NAMALWA (cell line): ENCODE data around the gene KRTAP22-1.

Experiments used
- DNase-seq: peaks from one replicate; pipeline ENCODE4 v3.0.0-alpha.2; 2015; ENCODE audit warnings: low spot score

The KRTAP22-1 gene

DNA sequence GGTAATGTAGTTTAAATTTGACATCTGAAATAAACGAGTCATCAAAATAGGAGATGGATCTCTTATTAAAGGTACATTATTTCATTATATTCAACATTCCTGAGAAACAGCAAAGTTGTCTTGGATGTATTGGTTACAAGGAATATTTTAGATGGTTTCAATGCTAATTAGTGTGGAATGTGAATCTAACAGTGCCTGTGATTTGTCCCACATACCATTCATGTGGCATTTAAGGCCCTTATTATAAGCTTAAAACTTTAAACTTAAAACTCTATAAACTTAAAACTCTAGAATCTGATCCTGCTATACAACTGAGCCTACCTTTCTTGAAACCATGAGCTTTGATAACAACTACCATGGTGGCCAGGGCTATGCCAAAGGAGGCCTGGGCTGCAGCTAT, at the start of gene KRTAP22-1:
KRTAP22-1 (plus strand) TSS at position 301 of the 400 bp plus-strand sequence.
- no peak for DNase-seq

GRCh38 chr21:30552782-30553181, 48.1 kb upstream of the KRTAP22-1 start:
- DNase-seq, result no peak

DNA sequence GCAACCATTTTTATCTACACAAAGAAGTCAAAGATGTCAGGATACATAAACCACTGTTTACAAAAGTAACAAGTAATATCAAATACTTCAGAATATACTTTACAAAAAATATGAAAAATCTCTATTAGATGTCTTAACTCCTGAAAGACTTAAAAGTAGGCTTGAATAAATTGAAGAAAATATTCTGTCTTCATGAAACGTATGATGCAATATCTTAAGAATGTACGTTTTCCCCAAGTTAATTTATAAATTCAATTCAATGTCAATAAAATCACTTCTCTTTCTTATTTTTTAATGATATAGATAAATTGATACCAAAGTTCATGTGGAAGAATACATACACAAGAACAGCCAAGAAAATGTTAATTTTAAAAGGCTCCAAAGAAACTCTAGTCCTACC, 45.8 kb upstream of the KRTAP22-1 start:
- DNase-seq, result no peak

DNA sequence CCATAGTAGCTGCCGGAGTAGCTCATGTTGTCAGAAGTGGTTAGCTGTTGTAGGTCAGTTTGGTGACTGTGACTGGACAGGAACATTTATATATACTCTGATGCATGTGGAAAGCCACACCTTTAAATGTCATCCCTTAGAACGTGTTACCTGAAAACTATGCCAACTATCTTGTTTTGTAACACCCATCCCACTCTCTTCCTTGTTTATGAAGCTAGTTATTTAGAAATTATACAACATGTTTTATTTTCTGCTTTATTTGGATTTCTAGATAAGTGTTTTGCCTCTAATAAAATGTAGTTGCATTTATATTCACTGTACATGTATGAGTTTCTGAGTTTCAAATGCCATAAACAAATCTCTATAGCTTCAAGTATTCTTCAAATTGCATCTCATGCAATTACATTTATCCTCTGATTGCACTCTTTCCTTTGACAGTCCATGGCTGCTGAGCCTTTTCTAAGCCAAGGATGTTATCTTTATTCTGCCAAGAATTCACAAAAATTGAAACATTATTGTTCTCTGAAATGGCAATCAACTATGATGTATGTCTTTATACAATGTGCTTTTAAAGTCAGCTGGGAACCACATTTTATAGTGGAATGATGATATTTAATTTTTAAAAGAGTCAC, 39.5 kb upstream of the KRTAP22-1 start, which contains the start of gene KRTAP19-7:
KRTAP19-7 (minus strand) TSS at position 51 of the 632 bp plus-strand sequence; CDS start at position 26, 25 bp downstream.
- DNase-seq, result no peak

- no peak for DNase-seq
These were observed 38.9 kb upstream of the KRTAP22-1 start for GRCh38 chr21:30561957-30562356.

DNA sequence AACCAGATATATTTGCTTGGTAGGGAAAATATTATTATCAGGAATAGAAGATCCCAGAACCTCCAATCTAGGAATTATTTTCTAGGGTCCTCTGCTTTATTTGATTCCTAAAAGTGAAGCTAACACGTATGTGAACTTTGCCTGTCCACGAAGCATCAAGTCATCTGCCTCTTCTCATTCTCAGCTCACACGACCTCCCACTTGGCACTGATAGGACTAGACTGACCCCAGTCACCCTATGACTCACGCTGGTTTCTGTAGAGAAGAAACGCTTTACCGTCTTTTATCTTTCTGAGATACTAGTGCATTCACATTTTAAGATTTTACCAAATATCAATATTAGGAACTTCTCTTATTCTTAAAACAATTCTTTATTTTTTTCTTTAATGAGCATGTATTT, 37.8 kb upstream of the KRTAP22-1 start:
- DNase-seq, result no peak

DNA sequence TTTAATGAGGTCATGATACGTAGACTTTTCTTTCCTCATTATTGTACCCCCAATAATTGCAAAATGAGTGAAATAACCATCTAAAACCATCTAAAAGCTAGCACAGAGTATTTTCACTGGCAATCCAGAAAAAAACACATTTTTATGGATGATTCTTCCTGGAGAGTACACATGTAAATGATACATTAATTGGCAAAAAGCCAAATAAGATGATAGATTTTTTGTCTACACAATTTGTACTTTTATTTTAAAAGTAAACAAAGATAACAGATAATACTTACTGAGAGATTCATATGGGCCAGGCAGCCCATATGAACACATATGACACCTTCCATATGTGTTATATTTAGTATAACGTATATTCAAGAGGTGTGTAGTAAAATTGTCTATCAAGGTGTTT, 37.3 kb upstream of the KRTAP22-1 start:
- no peak for DNase-seq

DNA sequence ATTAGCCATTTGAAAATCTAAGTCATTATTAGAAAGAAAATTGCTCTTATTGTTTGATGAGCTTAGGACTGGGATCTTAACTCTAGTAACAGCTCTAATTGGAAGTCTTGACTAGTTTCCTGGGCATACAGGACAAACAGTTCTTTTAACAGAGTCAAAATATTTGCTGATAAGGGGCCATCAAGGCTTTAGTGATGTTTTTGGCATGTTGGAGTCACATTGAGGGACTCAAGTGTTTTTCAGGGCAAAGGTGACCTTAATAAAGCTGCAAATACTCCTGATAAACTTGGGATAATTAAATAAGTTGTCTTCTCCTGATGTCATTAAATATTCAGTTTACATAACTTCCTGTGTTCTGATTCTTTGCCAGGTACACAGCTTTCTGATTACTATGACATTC, 33.3 kb upstream of the KRTAP22-1 start:
- DNase-seq, result no peak

DNA sequence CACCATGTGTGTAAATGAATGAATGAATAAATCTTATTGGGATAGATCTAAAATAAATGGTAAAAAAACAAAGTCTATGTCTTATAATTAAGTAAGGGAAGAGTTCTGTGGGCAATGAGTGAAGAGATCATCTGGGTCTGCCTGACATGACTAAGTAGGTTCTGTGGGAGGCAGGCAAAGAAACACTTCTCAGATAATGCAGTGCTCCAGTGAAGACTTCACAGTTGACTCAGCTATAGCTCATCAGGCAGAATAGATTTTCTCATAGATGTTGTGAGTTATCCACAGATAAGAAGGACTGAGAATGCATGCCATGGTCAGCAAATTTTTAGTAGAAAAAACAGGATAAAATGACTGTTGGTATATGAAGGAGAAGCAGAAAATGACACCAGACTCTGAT, 23.1 kb upstream of the KRTAP22-1 start:
- DNase-seq, result no peak

DNA sequence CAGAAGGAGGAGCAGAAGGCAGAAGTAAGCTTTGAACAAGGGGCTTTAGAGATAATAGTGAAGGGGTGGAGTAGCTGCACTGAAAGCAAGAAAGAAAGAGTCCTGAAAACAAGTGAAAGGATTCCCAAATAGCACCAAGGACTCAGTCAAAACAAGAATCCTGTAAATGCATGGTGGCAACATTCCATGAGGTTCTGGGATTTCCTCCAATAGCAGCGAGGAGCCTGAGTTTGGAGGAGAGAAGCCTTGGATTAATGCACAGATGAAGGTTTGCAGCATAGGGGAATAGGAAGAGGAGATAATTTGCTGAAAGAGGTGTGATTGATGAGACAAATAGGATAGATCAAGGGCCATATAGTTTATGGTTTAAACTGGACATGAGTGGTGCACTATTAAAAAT, 21.5 kb upstream of the KRTAP22-1 start:
- no peak for DNase-seq

- DNase-seq, result no peak
These were observed 20.8 kb upstream of the KRTAP22-1 start for GRCh38 chr21:30580132-30580531.

GRCh38 chr21:30582870-30583269, 18.0 kb upstream of the KRTAP22-1 start:
- DNase-seq, result no peak

- DNase-seq, result no peak
These were observed 10.6 kb upstream of the KRTAP22-1 start, which contains the start of gene KRTAP22-2 for GRCh38 chr21:30590297-30590696. TSS of gene KRTAP22-2 (minus strand) at chr21:30590397.

- DNase-seq, result no peak
These were observed 8.7 kb upstream of the KRTAP22-1 start, which contains the start of gene KRTAP6-3 for GRCh38 chr21:30592140-30592539. TSS of gene KRTAP6-3 (plus strand) at chr21:30592440. CDS start at chr21:30592446, 6 bp downstream.

DNA sequence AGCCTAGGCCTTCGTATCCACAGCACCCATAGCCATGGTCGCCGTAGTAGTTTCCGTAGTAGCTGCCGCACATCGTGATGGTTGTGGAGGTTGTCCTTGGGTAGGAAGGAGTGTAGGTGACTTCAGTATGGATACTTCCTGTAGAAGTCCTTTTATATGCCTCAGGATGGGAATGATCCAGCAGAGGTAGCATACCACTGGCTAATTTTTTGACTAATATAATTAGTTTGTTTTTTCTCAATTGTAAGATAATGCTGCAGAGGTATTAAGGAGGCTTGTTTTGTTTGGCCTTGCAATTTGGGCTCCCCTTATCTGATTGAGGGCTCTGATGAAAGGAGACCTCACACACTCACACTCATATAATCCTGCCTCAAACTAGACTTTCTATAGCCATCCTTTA, 2.1 kb upstream of the KRTAP22-1 start, which contains the start of gene KRTAP6-2:
KRTAP6-2 (minus strand) TSS at position 101 of the 400 bp plus-strand sequence; CDS start at position 73, 28 bp downstream.
- DNase-seq, result no peak

DNA sequence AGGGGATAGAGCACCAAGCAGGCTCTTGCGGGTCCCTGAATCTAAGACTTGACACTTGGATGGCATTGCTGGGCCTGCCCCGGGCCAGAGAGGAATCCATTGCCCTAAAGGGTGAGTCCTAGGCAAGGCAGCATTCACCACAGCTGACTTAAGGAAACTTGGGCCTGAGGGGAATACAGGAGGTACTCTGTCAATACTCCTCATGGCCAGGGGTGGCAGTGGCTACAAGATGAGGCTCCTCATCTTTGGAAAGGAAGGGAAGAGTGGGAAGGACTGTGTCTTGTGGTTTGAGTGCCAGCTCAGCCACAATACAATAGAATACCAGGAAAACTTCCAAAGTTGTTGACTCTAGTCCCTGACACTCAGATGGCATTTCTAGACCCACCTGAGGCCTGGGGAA, 5.1 kb downstream of the KRTAP22-1 start:
- DNase-seq, result no peak

DNA sequence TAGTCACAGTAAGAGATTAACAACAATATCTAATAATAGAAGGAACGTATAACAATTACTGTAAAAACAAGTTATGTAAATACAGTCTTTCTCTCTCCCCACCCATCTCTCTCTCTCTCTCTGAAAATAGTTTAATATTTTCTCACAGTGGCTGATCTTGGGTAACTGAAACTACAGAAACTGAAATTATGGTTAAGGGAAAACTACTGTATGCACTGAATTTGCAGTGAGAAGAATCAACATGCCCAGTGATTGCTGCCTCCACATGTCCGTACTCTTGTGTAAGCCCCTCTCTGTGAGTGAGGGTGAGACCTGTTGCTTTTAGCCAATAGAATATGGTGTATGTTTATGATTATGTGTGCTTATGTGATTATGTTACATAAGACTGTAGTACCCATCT, 11.2 kb downstream of the KRTAP22-1 start:
- no peak for DNase-seq

DNA sequence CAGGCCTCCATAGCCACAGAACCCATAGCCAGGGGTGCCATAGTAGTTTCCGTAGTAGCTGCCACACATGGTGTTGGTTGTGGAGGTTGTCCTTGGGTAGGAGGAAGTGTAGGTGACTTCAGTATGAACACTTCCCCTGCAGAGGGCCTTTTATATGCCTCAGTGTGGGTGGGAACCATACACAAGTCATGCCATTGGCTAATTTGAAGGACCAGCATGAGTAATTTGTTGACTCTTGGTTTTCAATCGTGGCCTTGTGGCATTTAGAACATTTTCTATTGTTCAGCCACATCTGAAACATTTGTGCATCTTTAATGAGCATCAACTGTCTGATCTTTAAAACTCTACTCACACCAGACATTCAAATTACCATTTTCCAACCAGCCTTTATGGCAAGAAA, 12.9 kb downstream of the KRTAP22-1 start, which contains the start of gene KRTAP6-1:
KRTAP6-1 (minus strand) TSS at position 95 of the 400 bp plus-strand sequence; CDS start at position 69, 26 bp downstream.
- DNase-seq, result no peak

DNA sequence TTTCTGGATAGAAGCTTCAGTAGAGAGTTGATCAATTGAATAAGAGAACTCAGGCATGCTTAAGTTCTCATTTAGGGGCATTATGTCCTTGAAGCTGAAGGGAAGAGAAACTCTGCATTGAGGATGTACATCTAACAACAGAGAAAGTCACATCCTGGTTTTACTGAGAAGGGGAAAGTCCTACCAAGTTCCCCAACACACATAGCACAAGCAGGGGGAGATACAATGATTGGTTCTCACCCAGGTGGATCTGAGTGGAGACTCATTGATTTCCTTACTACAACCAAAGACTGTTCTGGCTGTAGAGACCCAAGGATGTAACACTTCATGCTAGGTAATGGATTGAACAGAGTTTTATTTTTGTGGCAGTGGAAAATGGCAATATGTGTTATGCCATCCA, 14.3 kb downstream of the KRTAP22-1 start:
- no peak for DNase-seq

DNA sequence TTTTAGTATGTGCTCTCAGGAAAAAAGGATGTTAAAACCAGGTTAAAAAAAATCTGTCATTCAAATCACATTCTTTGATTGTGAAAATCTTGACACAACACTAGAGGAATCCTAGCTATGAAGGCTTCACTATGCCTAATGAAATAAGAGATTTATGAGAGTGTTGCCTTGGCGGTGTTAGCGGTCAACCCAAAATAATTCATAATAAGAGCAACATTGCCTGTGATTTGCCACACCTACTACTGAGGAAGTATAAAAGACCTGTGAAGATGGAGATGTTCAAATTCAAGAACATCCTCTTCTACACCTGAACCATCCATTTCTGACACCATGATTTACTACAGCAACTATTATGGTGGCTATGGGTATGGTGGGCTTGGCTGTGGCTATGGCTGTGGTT, 15.2 kb downstream of the KRTAP22-1 start, which contains the start of gene KRTAP20-1:
KRTAP20-1 (plus strand) TSS at position 301 of the 400 bp plus-strand sequence; CDS start at position 331, 30 bp downstream.
- no peak for DNase-seq

- DNase-seq, result no peak
These were observed 19.2 kb downstream of the KRTAP22-1 start for GRCh38 chr21:30620080-30620479.

DNA sequence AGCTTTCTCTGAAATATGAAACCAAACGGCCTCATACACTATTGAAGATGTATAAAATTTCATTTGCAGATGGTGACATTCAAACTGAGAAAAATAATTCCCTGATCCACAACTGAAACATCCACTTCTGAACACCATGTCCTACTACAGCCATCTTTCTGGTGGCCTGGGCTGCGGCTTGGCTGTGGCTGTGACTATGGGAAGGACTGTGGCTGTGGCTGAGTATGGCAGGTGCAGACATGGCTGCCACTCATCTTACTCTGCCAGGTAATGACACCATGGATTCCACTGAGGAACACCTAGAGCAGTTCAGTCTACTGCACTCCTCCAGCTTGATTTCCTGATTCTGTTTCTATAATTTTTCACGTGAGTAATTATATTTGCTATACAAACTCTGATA, 19.6 kb downstream of the KRTAP22-1 start, which contains the start of gene KRTAP20-4:
KRTAP20-4 (plus strand) TSS at position 106 of the 400 bp plus-strand sequence.
- no peak for DNase-seq

GRCh38 chr21:30623362-30623761, 22.5 kb downstream of the KRTAP22-1 start:
- DNase-seq, result no peak
